GM21825 (cell line): ENCODE measurements around the gene KRT73.

Source experiments
- ATAC-seq: cut with Tn5 transposase; IDR thresholded peaks from one replicate; pipeline ENCODE4 v1.9.1; 2021; ENCODE audit warnings: mild to moderate bottlenecking, moderate library complexity; ENCODE audit not compliant: unreplicated experiment

Gene KRT73

GRCh38 chr12:52618216-52618615 lies at the start of gene KRT73:
KRT73 (minus strand) TSS chr12:52618559; CDS start chr12:52618524, 35 bp downstream.
- ATAC-seq = no peak

- no peak for ATAC-seq
Observed at GRCh38 chr12:52667931-52668330, 49.6 kb upstream of the KRT73 start.

- no peak for ATAC-seq
Observed at GRCh38 chr12:52667509-52667908, 49.1 kb upstream of the KRT73 start.

GRCh38 chr12:52666471-52666870 lies 48.1 kb upstream of the KRT73 start:
- no peak for ATAC-seq

GRCh38 chr12:52663420-52663819 lies 45.1 kb upstream of the KRT73 start:
- ATAC-seq = no peak

- no peak for ATAC-seq
Observed at GRCh38 chr12:52662918-52663229, 44.5 kb upstream of the KRT73 start.

GRCh38 chr12:52662093-52662917 lies 43.9 kb upstream of the KRT73 start:
- no peak for ATAC-seq

GRCh38 chr12:52661668-52662067 lies 43.3 kb upstream of the KRT73 start:
- ATAC-seq = no peak

- ATAC-seq = no peak
Observed at GRCh38 chr12:52660934-52661499, 42.7 kb upstream of the KRT73 start.

- no peak for ATAC-seq
Observed at GRCh38 chr12:52659951-52660350, 41.6 kb upstream of the KRT73 start.

- no peak for ATAC-seq
Observed at GRCh38 chr12:52659395-52659794, 41.0 kb upstream of the KRT73 start.

GRCh38 chr12:52658196-52658595 lies 39.8 kb upstream of the KRT73 start:
- ATAC-seq = no peak

GRCh38 chr12:52657250-52657902 lies 39.0 kb upstream of the KRT73 start:
- ATAC-seq = no peak

GRCh38 chr12:52656616-52657015 lies 38.3 kb upstream of the KRT73 start:
- ATAC-seq = no peak

GRCh38 chr12:52655720-52656124 lies 37.4 kb upstream of the KRT73 start:
- ATAC-seq = no peak

- no peak for ATAC-seq
Observed at GRCh38 chr12:52655251-52655650, 36.9 kb upstream of the KRT73 start.

GRCh38 chr12:52651726-52652261 lies 33.4 kb upstream of the KRT73 start, which contains the start of gene KRT2:
KRT2 (minus strand) TSS chr12:52652211; CDS start chr12:52652142, 69 bp downstream.
- no peak for ATAC-seq

- no peak for ATAC-seq
Observed at GRCh38 chr12:52650520-52651081, 32.2 kb upstream of the KRT73 start.

GRCh38 chr12:52649066-52649465 lies 30.7 kb upstream of the KRT73 start:
- ATAC-seq = no peak

- no peak for ATAC-seq
Observed at GRCh38 chr12:52648012-52648550, 29.7 kb upstream of the KRT73 start.

GRCh38 chr12:52647601-52648000 lies 29.2 kb upstream of the KRT73 start:
- no peak for ATAC-seq
